Duodenal mucosa (tissue), 2 donors: ENCODE measurements around the gene MBP.

Experiments used
- H3K27ac ChIP-seq: one replicate; pipeline ENCODE4 v1.7.0; 2013; ENCODE audit warnings: low read depth, low read length
- H3K27me3 ChIP-seq, 2 donors: one replicate each; pipeline ENCODE4 v1.7.0; 2013; ENCODE audit warnings: low read length in 2 of 2, control low read depth in 1 of 2; ENCODE audit not compliant: insufficient read depth in 2 of 2, control insufficient read depth in 1 of 2
- H3K36me3 ChIP-seq, 2 donors: one replicate each; pipeline ENCODE4 v1.7.0; 2013; ENCODE audit warnings: low read length in 2 of 2, control low read depth in 1 of 2; ENCODE audit not compliant: insufficient read depth in 2 of 2, control insufficient read depth in 1 of 2
- H3K4me1 ChIP-seq, 2 donors: one replicate each; pipeline ENCODE4 v1.7.0; 2013; ENCODE audit warnings: low read length in 2 of 2, control low read depth in 1 of 2; ENCODE audit not compliant: insufficient read depth in 2 of 2, control insufficient read depth in 1 of 2
- H3K4me3 ChIP-seq, 2 donors: one replicate each; pipeline ENCODE4 v1.7.0; 2013; ENCODE audit warnings: low read length in 2 of 2, low read depth in 1 of 2
- H3K9ac ChIP-seq, 2 donors: one replicate each; pipeline ENCODE4 v1.7.0; 2013; ENCODE audit warnings: low read length in 2 of 2, low read depth in 1 of 2
- H3K9me3 ChIP-seq, 2 donors: one replicate each; pipeline ENCODE4 v1.7.0; 2013; ENCODE audit warnings: low read length in 2 of 2, control low read depth in 1 of 2; ENCODE audit not compliant: control insufficient read depth in 1 of 2

MBP gene

GRCh38 chr18:77052297-77052982 lies 80.1 kb downstream of the MBP start:
- Histone ChIP-seq H3K27ac (peak overlapping the region; percentile 6), H3K9me3 (no peaks in the 10 kb centered on the region), H3K36me3 (peaks cover 0 to 11% of the 10 kb centered on the region in 2 donors), H3K9ac (no peak overlapping the region), H3K4me3 (no peak overlapping the region), H3K27me3 (no peaks in the 10 kb centered on the region), H3K4me1 (peaks cover 42 to 53% of the 10 kb centered on the region in 2 donors)

GRCh38 chr18:77051581-77052296 lies 80.8 kb downstream of the MBP start:
- Histone ChIP-seq H3K9me3 (no peaks in the 10 kb centered on the region), H3K9ac (no peak overlapping the region), H3K27me3 (no peaks in the 10 kb centered on the region), H3K36me3 (peaks cover 7 to 18% of the 10 kb centered on the region in 2 donors), H3K27ac (no peak overlapping the region), H3K4me1 (peaks cover 35 to 46% of the 10 kb centered on the region in 2 donors), H3K4me3 (no peak overlapping the region)

GRCh38 chr18:77049938-77050337 lies 82.6 kb downstream of the MBP start:
- no peak overlapping the region for H3K4me3 ChIP-seq
- H3K27me3 ChIP-seq: no peaks in the 10 kb centered on the region
- no peak overlapping the region for H3K9ac ChIP-seq
- H3K36me3 ChIP-seq: peaks cover 10 to 26% of the 10 kb centered on the region in 2 donors
- no peak overlapping the region for H3K27ac ChIP-seq
- H3K4me1 ChIP-seq: peaks cover 17 to 28% of the 10 kb centered on the region in 2 donors
- no peaks in the 10 kb centered on the region for H3K9me3 ChIP-seq

GRCh38 chr18:77047803-77048419 lies 84.7 kb downstream of the MBP start:
- no peak overlapping the region for H3K9ac ChIP-seq
- no peaks in the 10 kb centered on the region for H3K27me3 ChIP-seq
- peaks cover 0 to 8% of the 10 kb centered on the region in 2 donors for H3K4me1 ChIP-seq
- no peaks in the 10 kb centered on the region for H3K9me3 ChIP-seq
- H3K36me3 ChIP-seq: peaks cover 10 to 21% of the 10 kb centered on the region in 2 donors
- no peak overlapping the region for H3K4me3 ChIP-seq
- no peak overlapping the region for H3K27ac ChIP-seq

- peaks cover 10 to 20% of the 10 kb centered on the region in 2 donors for H3K36me3 ChIP-seq
- H3K27me3 ChIP-seq: no peaks in the 10 kb centered on the region
- no peak overlapping the region for H3K27ac ChIP-seq
- no peaks in the 10 kb centered on the region for H3K4me1 ChIP-seq
- no peak overlapping the region for H3K9ac ChIP-seq
- no peak overlapping the region for H3K4me3 ChIP-seq
- no peaks in the 10 kb centered on the region for H3K9me3 ChIP-seq
Measured at GRCh38 chr18:77046994-77047393, 85.6 kb downstream of the MBP start.

GRCh38 chr18:77046409-77046808 lies 86.2 kb downstream of the MBP start:
- H3K4me1 ChIP-seq: no peaks in the 10 kb centered on the region
- H3K4me3 ChIP-seq: no peak overlapping the region
- no peaks in the 10 kb centered on the region for H3K9me3 ChIP-seq
- no peak overlapping the region for H3K27ac ChIP-seq
- no peaks in the 10 kb centered on the region for H3K27me3 ChIP-seq
- no peak overlapping the region for H3K9ac ChIP-seq
- peaks cover 10 to 14% of the 10 kb centered on the region in 2 donors for H3K36me3 ChIP-seq

GRCh38 chr18:77045677-77046076 lies 86.9 kb downstream of the MBP start:
- Histone ChIP-seq H3K4me1 (no peaks in the 10 kb centered on the region), H3K4me3 (no peak overlapping the region), H3K9ac (no peak overlapping the region), H3K9me3 (no peaks in the 10 kb centered on the region), H3K27ac (no peak overlapping the region), H3K27me3 (no peaks in the 10 kb centered on the region), H3K36me3 (peaks cover 10 to 14% of the 10 kb centered on the region in 2 donors)

GRCh38 chr18:77044866-77045664 lies 87.5 kb downstream of the MBP start:
- Histone ChIP-seq H3K4me1 (no peaks in the 10 kb centered on the region), H3K36me3 (peaks cover 10 to 14% of the 10 kb centered on the region in 2 donors), H3K9ac (no peak overlapping the region), H3K27me3 (no peaks in the 10 kb centered on the region), H3K4me3 (no peak overlapping the region), H3K27ac (no peak overlapping the region), H3K9me3 (no peaks in the 10 kb centered on the region)

- Histone ChIP-seq H3K36me3 (peaks cover 10 to 14% of the 10 kb centered on the region in 2 donors), H3K4me3 (no peak overlapping the region), H3K9me3 (no peaks in the 10 kb centered on the region), H3K9ac (no peak overlapping the region), H3K27ac (no peak overlapping the region), H3K4me1 (no peaks in the 10 kb centered on the region), H3K27me3 (no peaks in the 10 kb centered on the region)
Measured at GRCh38 chr18:77043541-77044280, 88.9 kb downstream of the MBP start.
